Erythroblast (primary cell): ENCODE data around the gene SLC19A1.

Experiments
- GATA1 ChIP-seq: IDR thresholded peaks from 2 replicates; pipeline ENCODE4 v1.6.1; 2011; ENCODE audit warnings: low read depth, mild to moderate bottlenecking, control low read depth, low read length, moderate library complexity
- POLR2A ChIP-seq: IDR thresholded peaks from 2 replicates; pipeline ENCODE4 v1.6.1; 2011; ENCODE audit warnings: mild to moderate bottlenecking, low read length

DNA sequence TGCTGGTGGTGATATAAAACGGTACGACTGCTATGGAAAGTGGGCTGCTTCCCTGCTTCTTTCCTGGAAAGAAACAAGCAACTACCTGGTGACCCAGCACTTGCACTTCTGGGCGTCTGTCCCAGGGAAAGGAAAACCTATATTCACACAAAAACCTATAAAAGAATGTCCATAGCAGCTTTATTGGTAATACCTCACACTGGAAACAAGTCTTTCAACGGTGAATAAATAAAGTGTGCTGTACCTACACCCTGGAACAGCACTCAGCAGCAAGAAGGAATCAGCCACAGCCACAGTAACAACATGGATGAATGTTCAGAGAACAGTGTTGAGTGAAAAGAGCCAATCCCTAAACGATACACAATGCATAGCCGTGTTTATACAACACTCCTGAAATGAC, 19.9 kb downstream of the SLC19A1 start:
- TF ChIP-seq POLR2A = no peak
- no peak for TF ChIP-seq GATA1
